OCI-LY7 (cell line): ENCODE measurements around the gene MACROD2. TPM values are rescaled to one million over a fixed set of nuclear protein-coding genes. Genes with fewer than 3 reads are reported as not detected.

Experiments
- BruUV-seq: library from RNA; stranded (reverse); fragments of 400-500 nt; replicated peaks from 2 replicates; lab custom pipeline; 2021; lab: Mats Ljungman, UMichigan
- CTCF ChIA-PET: fragments of 300-600 bp; sonication (Branson Sonifier 250); formaldehyde crosslinking; loops from one replicate; lab custom pipeline; 2022; ENCODE audit warnings: antibody characterized with exemption; ENCODE audit not compliant: unreplicated experiment; lab: Charles Lee
- POLR2A ChIA-PET: fragments of 300-600 bp; sonication (Branson Sonifier 250); formaldehyde crosslinking; loops from one replicate; lab custom pipeline; 2022; ENCODE audit warnings: antibody characterized with exemption; lab: Charles Lee
- DNase-seq: peaks from one replicate; pipeline ENCODE4 v3.0.0-alpha.2; 2015; ENCODE audit warnings: low spot score
- H2AFZ ChIP-seq: fragments of 200-600 bp; sonication (generic), shearing (Covaris generic); 2 replicates; pipeline ENCODE4 v1.6.1; 2014; ENCODE audit warnings: mild to moderate bottlenecking, antibody characterized with exemption, low read length, moderate library complexity
- H3K27ac ChIP-seq: fragments of 200-600 bp; sonication (generic); 2 replicates; pipeline ENCODE4 v1.5.1; 2014; ENCODE audit warnings: mixed run types, low read depth, mild to moderate bottlenecking, moderate library complexity, low read length, inconsistent platforms; ENCODE audit not compliant: poor library complexity, severe bottlenecking
- H3K36me3 ChIP-seq: fragments of 200-600 bp; sonication (generic); 2 replicates; pipeline ENCODE4 v1.6.1; 2014; ENCODE audit warnings: mild to moderate bottlenecking, antibody characterized with exemption, low read length, moderate library complexity, mixed read lengths; ENCODE audit not compliant: insufficient read depth
- H3K4me1 ChIP-seq: fragments of 200-600 bp; sonication (generic); 2 replicates; pipeline ENCODE4 v1.5.1; 2014; ENCODE audit warnings: mild to moderate bottlenecking, low read length; ENCODE audit not compliant: insufficient read depth, poor library complexity, severe bottlenecking
- H3K4me2 ChIP-seq: fragments of 200-600 bp; sonication (generic); 2 replicates; pipeline ENCODE4 v1.6.1; 2014; ENCODE audit warnings: mild to moderate bottlenecking, low read length
- H3K4me3 ChIP-seq: fragments of 200-600 bp; sonication (generic); 2 replicates; pipeline ENCODE4 v1.5.1; 2014; ENCODE audit warnings: mild to moderate bottlenecking, low read depth, low read length; ENCODE audit not compliant: poor library complexity, severe bottlenecking
- H3K79me2 ChIP-seq: fragments of 200-600 bp; sonication (generic); 2 replicates; pipeline ENCODE4 v1.6.1; 2016; ENCODE audit warnings: low read depth, mild to moderate bottlenecking, low read length, moderate library complexity, mixed read lengths; ENCODE audit not compliant: insufficient read depth
- H3K9me2 ChIP-seq: fragments of 200-600 bp; sonication (generic); 2 replicates; pipeline ENCODE4 v1.6.1; 2016; ENCODE audit warnings: mild to moderate bottlenecking, low read length, mixed read lengths; ENCODE audit not compliant: insufficient read depth
- H3K9me3 ChIP-seq: fragments of 200-600 bp; sonication (generic); 2 replicates; pipeline ENCODE4 v1.6.1; 2014; ENCODE audit warnings: mild to moderate bottlenecking, mixed run types, low read length, mixed read lengths
- H4K20me1 ChIP-seq: fragments of 200-600 bp; sonication (generic); 2 replicates; pipeline ENCODE4 v1.6.1; 2014; ENCODE audit warnings: mild to moderate bottlenecking, antibody characterized with exemption, low read length, moderate library complexity, mixed read lengths; ENCODE audit not compliant: insufficient read depth
- EZH2phosphoT487 ChIP-seq: fragments of 200-600 bp; sonication (generic); IDR thresholded peaks from 2 replicates; pipeline ENCODE4 v1.6.1; 2018; ENCODE audit warnings: low read depth, borderline replicate concordance, mild to moderate bottlenecking, mixed run types, antibody characterized with exemption, low read length, moderate library complexity, mixed read lengths
- intact Hi-C: fragments of 100-400 bp; cut with micrococcal nuclease; formaldehyde crosslinking; loops from one replicate; pipeline ENCODE4 v1.10.0; 2022; ENCODE audit not compliant: unreplicated experiment
- total RNA-seq, 2 experiments: library from RNA; depleted of rRNA in 1 of 2; stranded (reverse); fragments of >200 nt in 1 of 2; shearing (Covaris generic) in 1 of 2; gene quantifications; 2 replicates each; pipeline ENCODE4 v1.2.3, GENCODE V29; 2014 to 2022
- TF ChIP-seq, protein P1 (sequence below): fragments of 200-600 bp; sonication (generic); conservative IDR thresholded peaks from 2 replicates; pipeline ENCODE4 v1.5.1; 2014; ENCODE audit warnings: mild to moderate bottlenecking, antibody characterized with exemption, low read length, moderate library complexity, mixed read lengths

Gene MACROD2
- total RNA-seq, 2 experiments from 2014 or later: 0.09 to 4.5 TPM

DNA sequence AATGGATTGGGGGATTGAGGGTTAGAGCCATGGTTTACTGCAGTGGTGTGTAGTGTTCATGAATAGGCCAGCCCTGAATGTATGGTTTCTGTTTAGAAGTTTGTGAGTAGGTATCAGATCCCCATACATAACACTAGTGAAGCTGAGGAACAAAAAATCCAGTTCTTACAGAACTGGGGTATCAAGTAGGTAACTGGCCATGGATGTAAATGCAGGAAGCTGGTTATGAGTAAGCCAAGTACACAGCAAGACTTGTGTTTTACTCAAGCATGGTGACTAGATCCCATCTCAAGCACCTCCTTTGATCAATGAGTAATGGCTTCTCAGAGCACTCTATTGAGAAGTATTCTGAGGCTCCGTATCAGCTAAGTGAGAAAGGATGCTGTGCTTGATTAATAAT is 955.8 kb downstream of the MACROD2 start:
- Histone ChIP-seq H3K4me2 (no peak overlapping the region), H4K20me1 (no peaks in the 10 kb centered on the region), H3K9me3 (no peaks in the 10 kb centered on the region), H3K36me3 (no peaks in the 10 kb centered on the region), H2AFZ (no peak overlapping the region), H3K4me1 (no peaks in the 10 kb centered on the region), H3K27ac (no peak overlapping the region), H3K9me2 (no peaks in the 10 kb centered on the region), H3K79me2 (no peaks in the 10 kb centered on the region), H3K4me3 (no peak overlapping the region)
- intact Hi-C loops: no loop called here
- DNase-seq: no peak
- TF ChIP-seq, protein P1, sequence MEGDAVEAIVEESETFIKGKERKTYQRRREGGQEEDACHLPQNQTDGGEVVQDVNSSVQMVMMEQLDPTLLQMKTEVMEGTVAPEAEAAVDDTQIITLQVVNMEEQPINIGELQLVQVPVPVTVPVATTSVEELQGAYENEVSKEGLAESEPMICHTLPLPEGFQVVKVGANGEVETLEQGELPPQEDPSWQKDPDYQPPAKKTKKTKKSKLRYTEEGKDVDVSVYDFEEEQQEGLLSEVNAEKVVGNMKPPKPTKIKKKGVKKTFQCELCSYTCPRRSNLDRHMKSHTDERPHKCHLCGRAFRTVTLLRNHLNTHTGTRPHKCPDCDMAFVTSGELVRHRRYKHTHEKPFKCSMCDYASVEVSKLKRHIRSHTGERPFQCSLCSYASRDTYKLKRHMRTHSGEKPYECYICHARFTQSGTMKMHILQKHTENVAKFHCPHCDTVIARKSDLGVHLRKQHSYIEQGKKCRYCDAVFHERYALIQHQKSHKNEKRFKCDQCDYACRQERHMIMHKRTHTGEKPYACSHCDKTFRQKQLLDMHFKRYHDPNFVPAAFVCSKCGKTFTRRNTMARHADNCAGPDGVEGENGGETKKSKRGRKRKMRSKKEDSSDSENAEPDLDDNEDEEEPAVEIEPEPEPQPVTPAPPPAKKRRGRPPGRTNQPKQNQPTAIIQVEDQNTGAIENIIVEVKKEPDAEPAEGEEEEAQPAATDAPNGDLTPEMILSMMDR: no peak
- TF ChIP-seq EZH2phosphoT487: no peak
- BruUV-seq: no TSS peak
- ChIA-PET POLR2A (no interaction called here), CTCF (no interaction called here)

DNA sequence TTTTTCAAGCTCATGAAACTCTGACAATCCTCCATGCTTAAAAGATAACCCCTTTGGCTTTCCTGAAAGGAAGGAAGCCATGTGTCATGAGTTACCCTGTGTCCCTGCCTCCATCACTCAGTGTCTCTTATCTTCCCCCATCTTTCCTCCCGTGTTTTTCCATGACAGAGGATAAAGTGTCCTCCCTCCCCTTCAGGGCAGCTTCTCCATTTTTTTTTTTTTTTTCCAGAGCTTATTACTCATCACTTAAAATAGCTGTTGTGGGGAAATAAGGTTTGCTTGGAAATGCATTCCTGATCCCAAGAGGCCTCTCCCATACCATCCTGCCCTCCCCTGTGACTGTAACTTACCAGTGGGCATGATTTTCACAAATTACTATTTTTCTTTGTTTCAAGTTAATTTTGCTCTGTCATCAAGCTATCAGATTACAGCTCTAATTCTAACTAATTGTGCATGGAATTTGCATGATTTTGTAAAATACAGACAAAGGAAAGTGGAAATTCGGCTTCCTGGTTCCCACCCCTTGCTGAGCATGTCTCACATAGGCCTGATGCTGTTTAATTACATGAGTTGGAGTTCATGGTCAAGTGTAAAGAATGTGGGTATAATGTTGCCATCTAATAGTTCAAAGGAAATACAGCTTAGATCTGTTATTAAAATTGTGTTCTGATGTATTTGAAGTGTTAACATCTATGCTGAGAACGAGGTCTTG is 956.5 kb downstream of the MACROD2 start:
- no peak overlapping the region for H3K27ac ChIP-seq
- no peaks in the 10 kb centered on the region for H3K36me3 ChIP-seq
- ChIA-PET POLR2A (interaction anchor here (1.1 kb wide), 1 partner anchor 11 kb away, joined by 4 read pairs; no protein-coding TSS in a partner anchor), CTCF (no interaction called here)
- H3K9me2 ChIP-seq: no peaks in the 10 kb centered on the region
- no TSS peak for BruUV-seq
- no peaks in the 10 kb centered on the region for H3K4me1 ChIP-seq
- intact Hi-C loops: no loop called here
- H3K4me2 ChIP-seq: no peak overlapping the region
- no peaks in the 10 kb centered on the region for H4K20me1 ChIP-seq
- no peaks in the 10 kb centered on the region for H3K9me3 ChIP-seq
- no peak overlapping the region for H3K4me3 ChIP-seq
- H3K79me2 ChIP-seq: no peaks in the 10 kb centered on the region
- TF ChIP-seq EZH2phosphoT487: no peak
- TF ChIP-seq, protein P1: no peak
- DNase-seq: no peak
- H2AFZ ChIP-seq: no peak overlapping the region

DNA sequence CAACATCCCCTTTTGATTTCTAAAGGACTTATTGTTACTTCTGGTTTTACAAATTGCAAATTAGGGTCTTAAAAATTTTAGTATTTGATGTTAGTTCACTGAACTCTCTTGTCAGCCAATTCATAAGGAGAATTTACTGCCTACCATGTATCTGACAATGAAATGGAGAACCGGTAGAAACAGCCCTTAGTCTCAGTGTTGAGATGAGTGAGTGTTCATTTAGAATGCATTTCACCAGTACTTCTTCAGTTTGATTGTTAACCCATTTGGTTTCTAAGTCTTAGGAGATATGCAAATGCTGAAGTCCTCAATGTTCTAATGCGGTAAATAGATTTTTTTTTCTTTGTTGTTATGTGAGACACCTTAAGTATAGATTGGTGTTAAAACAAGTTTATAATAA is 958.4 kb downstream of the MACROD2 start:
- BruUV-seq: no TSS peak
- H2AFZ ChIP-seq: no peak overlapping the region
- DNase-seq: no peak
- ChIA-PET POLR2A (no interaction called here), CTCF (no interaction called here)
- H3K79me2 ChIP-seq: no peaks in the 10 kb centered on the region
- no peaks in the 10 kb centered on the region for H3K4me1 ChIP-seq
- no peak overlapping the region for H3K4me2 ChIP-seq
- no peaks in the 10 kb centered on the region for H3K9me2 ChIP-seq
- intact Hi-C loops: no loop called here
- H3K36me3 ChIP-seq: no peaks in the 10 kb centered on the region
- H3K4me3 ChIP-seq: no peak overlapping the region
- no peak overlapping the region for H3K27ac ChIP-seq
- H3K9me3 ChIP-seq: no peaks in the 10 kb centered on the region
- H4K20me1 ChIP-seq: no peaks in the 10 kb centered on the region
- TF ChIP-seq EZH2phosphoT487: no peak
- TF ChIP-seq, protein P1: no peak
